SK-N-SH (cell line): ENCODE measurements around the gene PCBD1. TPM values are rescaled to one million over a fixed set of nuclear protein-coding genes. Genes with fewer than 3 reads are reported as not detected.

ENCODE experiments used
- CTCF ChIA-PET: fragments of 300-600, 350-600 bp; formaldehyde crosslinking; extraction: SDS; loops from one replicate; lab custom pipeline; 2021; lab: Yijun Ruan, JAX
- POLR2A ChIA-PET: fragments of 350-600 bp; sonication (Branson Sonifier 250); formaldehyde crosslinking; extraction: SDS; loops from one replicate; lab custom pipeline; 2020; ENCODE audit warnings: antibody characterized with exemption, inconsistent platforms; lab: Yijun Ruan, JAX
- DNase-seq: peaks from one replicate; pipeline ENCODE4 v3.0.0; 2012
- H2AFZ ChIP-seq: fragments of 200-600 bp; sonication (generic); 2 replicates; pipeline ENCODE4 v1.8.1; 2016; ENCODE audit warnings: antibody characterized with exemption, mild to moderate bottlenecking, low read depth
- H3F3A ChIP-seq: fragments of 200-600 bp; sonication (generic); replicated peaks from 2 replicates; pipeline ENCODE3; 2016; ENCODE audit warnings: antibody characterized with exemption, mild to moderate bottlenecking; ENCODE audit not compliant: insufficient read depth
- H3K27ac ChIP-seq, 2 experiments: fragments of 200-500 bp in 1 of 2; fragments of 200-600 bp in 1 of 2; sonication (Bioruptor generic) in 1 of 2; sonication (generic), shearing (Covaris generic) in 1 of 2; 2 replicates each; pipeline versions ENCODE4 v1.5.1 to v1.6.1; 2014 to 2016; ENCODE audit warnings: low read depth in 2 of 2, inconsistent platforms in 1 of 2, low read length in 1 of 2, mild to moderate bottlenecking in 1 of 2, mixed read lengths in 1 of 2
- H3K27me3 ChIP-seq: fragments of 200-600 bp; sonication (generic), shearing (Covaris generic); 2 replicates; pipeline ENCODE4 v1.6.1; 2016; ENCODE audit warnings: mixed run types; ENCODE audit not compliant: insufficient read depth
- H3K36me3 ChIP-seq, 2 experiments: fragments of 200-500 bp in 1 of 2; fragments of 200-600 bp in 1 of 2; sonication (Bioruptor generic) in 1 of 2; sonication (generic) in 1 of 2; replicated peaks in 1 of 2; 2 replicates each; pipeline versions ENCODE3 to v1.5.1; 2014 to 2016; ENCODE audit warnings: low read length in 1 of 2, mild to moderate bottlenecking in 1 of 2; ENCODE audit not compliant: insufficient read depth in 2 of 2, control insufficient read depth in 1 of 2
- H3K4me1 ChIP-seq, 2 experiments: fragments of 200-500 bp in 1 of 2; fragments of 200-600 bp in 1 of 2; sonication (Bioruptor generic) in 1 of 2; sonication (generic), shearing (Covaris generic) in 1 of 2; 2 replicates each; pipeline versions ENCODE4 v1.5.1 to v1.6.1; 2014 to 2016; ENCODE audit warnings: low read depth in 1 of 2, low read length in 1 of 2, mixed run types in 1 of 2; ENCODE audit not compliant: insufficient read depth in 2 of 2, control insufficient read depth in 1 of 2
- H3K4me2 ChIP-seq: fragments of 200-600 bp; sonication (generic), shearing (Covaris generic); 2 replicates; pipeline ENCODE4 v1.6.1; 2017; ENCODE audit warnings: mixed run types
- H3K4me3 ChIP-seq, 2 experiments: fragments of 200-500 bp in 1 of 2; fragments of 200-600 bp in 1 of 2; sonication (Bioruptor generic) in 1 of 2; sonication (generic), shearing (Covaris generic) in 1 of 2; 2 replicates each; pipeline versions ENCODE4 v1.5.1 to v1.8.1; 2014 to 2016; ENCODE audit warnings: low read depth in 2 of 2, inconsistent platforms in 1 of 2, low read length in 1 of 2, mild to moderate bottlenecking in 1 of 2, mixed read lengths in 1 of 2, moderate library complexity in 1 of 2
- H3K79me2 ChIP-seq: fragments of 200-600 bp; sonication (generic); 2 replicates; pipeline ENCODE4 v1.8.1; 2017; ENCODE audit warnings: mild to moderate bottlenecking; ENCODE audit not compliant: insufficient read depth
- H3K9ac ChIP-seq: fragments of 200-600 bp; sonication (generic); 2 replicates; pipeline ENCODE4 v1.6.1; 2017; ENCODE audit warnings: mixed run types
- H3K9me2 ChIP-seq: fragments of 200-600 bp; sonication (generic); 2 replicates; pipeline ENCODE4 v1.6.1; 2017; ENCODE audit warnings: mixed run types
- H3K9me3 ChIP-seq: fragments of 200-600 bp; sonication (generic); 2 replicates; pipeline ENCODE4 v1.6.1; 2017; ENCODE audit warnings: mixed run types, mild to moderate bottlenecking, moderate library complexity
- H4K20me1 ChIP-seq: fragments of 200-600 bp; sonication (generic); 2 replicates; pipeline ENCODE4 v1.6.1; 2017; ENCODE audit warnings: mild to moderate bottlenecking, mixed run types; ENCODE audit not compliant: insufficient read depth
- CHD2 ChIP-seq: fragments of 150-350 bp; IDR thresholded peaks from 2 replicates; pipeline ENCODE4 v1.6.1; 2018; ENCODE audit warnings: low read length; ENCODE audit not compliant: partially characterized antibody
- CTCF ChIP-seq: fragments of 200-600 bp; sonication (generic); IDR thresholded peaks from 2 replicates; pipeline ENCODE4 v1.6.1; 2017; ENCODE audit warnings: antibody characterized with exemption, mild to moderate bottlenecking, moderate library complexity
- ELF1 ChIP-seq: IDR thresholded peaks from 2 replicates; pipeline ENCODE4 v1.4.0; 2012
- EP300 ChIP-seq, 2 experiments: IDR thresholded peaks; 2 replicates each; pipeline versions ENCODE4 v1.4.0 to v1.6.1; 2012; ENCODE audit warnings: borderline replicate concordance in 1 of 2, low read depth in 1 of 2, low read length in 1 of 2
- EZH2phosphoT487 ChIP-seq: fragments of 200-600 bp; sonication (generic); IDR thresholded peaks from 2 replicates; pipeline ENCODE4 v1.6.1; 2017; ENCODE audit warnings: low read depth, mixed run types, mild to moderate bottlenecking, antibody characterized with exemption, moderate library complexity, borderline replicate concordance
- FOSL2 ChIP-seq: IDR thresholded peaks from 2 replicates; pipeline ENCODE4 v1.4.0; 2012; ENCODE audit warnings: low read depth, mild to moderate bottlenecking, moderate library complexity, borderline replicate concordance
- FOXJ3 ChIP-seq: sonication (generic); formaldehyde crosslinking; IDR thresholded peaks from 2 replicates; pipeline ENCODE4 v1.5.1; 2020; ENCODE audit warnings: mild to moderate bottlenecking, missing genetic modification reagents
- FOXM1 ChIP-seq: IDR thresholded peaks from 2 replicates; pipeline ENCODE4 v1.4.0; 2012; ENCODE audit warnings: low read depth, mild to moderate bottlenecking
- GABPA ChIP-seq: IDR thresholded peaks from 2 replicates; pipeline ENCODE4 v1.4.0; 2012; ENCODE audit warnings: low read depth, mild to moderate bottlenecking
- IRF3 ChIP-seq: fragments of 150-350 bp; IDR thresholded peaks from 2 replicates; pipeline ENCODE4 v1.6.1; 2016; ENCODE audit warnings: mild to moderate bottlenecking, low read depth, low read length
- JUND ChIP-seq: IDR thresholded peaks from 2 replicates; pipeline ENCODE4 v1.4.0; 2012
- NRF1 ChIP-seq: IDR thresholded peaks from 2 replicates; pipeline ENCODE4 v1.6.1; 2012; ENCODE audit warnings: low read depth, mild to moderate bottlenecking, low read length
- PBX3 ChIP-seq: IDR thresholded peaks from 2 replicates; pipeline ENCODE4; 2012
- POLR2AphosphoS5 ChIP-seq: IDR thresholded peaks from 2 replicates; pipeline ENCODE4 v1.6.1; 2012; ENCODE audit warnings: low read depth, low read length
- RAD21 ChIP-seq: IDR thresholded peaks from 2 replicates; pipeline ENCODE4 v1.6.1; 2012; ENCODE audit warnings: mild to moderate bottlenecking, low read length
- RFX5 ChIP-seq: IDR thresholded peaks from 2 replicates; pipeline ENCODE4 v1.6.1; 2012; ENCODE audit warnings: mild to moderate bottlenecking, improper control_type of control experiment, low read length
- SMC3 ChIP-seq: IDR thresholded peaks from 2 replicates; pipeline ENCODE4 v1.6.1; 2012; ENCODE audit warnings: low read depth, low read length, improper control_type of control experiment
- TAF1 ChIP-seq: IDR thresholded peaks from 2 replicates; pipeline ENCODE4 v1.6.1; 2012; ENCODE audit warnings: low read depth, mild to moderate bottlenecking, low read length, moderate library complexity, borderline replicate concordance
- USF1 ChIP-seq: IDR thresholded peaks from 2 replicates; pipeline ENCODE4 v1.4.0; 2012; ENCODE audit warnings: low read depth, borderline replicate concordance
- USF2 ChIP-seq: fragments of 150-350 bp; IDR thresholded peaks from 2 replicates; pipeline ENCODE4 v1.6.1; 2017; ENCODE audit warnings: antibody characterized with exemption, low read length, low read depth, borderline replicate concordance
- whole genome bisulfite sequencing: methylation state at CpG from one replicate; pipeline ENCODE4 v1.1.6; 2017; ENCODE audit warnings: low lambda C conversion rate; 5-methylcytosine and 5-hydroxymethylcytosine counted together
- polyA plus RNA-seq, 3 experiments: library from polyadenylated mRNA; depleted of rRNA; stranded (reverse); fragments of >200 nt; gene quantifications; 2 replicates each; pipeline ENCODE4 v1.2.3, GENCODE V29; 2012

Gene PCBD1
- polyA plus RNA-seq, 1 of the 3 experiments (the other 2 are of a cell fraction), result 112 TPM

GRCh38 chr10:70884741-70885140, 3.6 kb downstream of the PCBD1 start:
- peaks cover 6 to 38% of the 10 kb centered on the region in 2 experiments; a peak in 2 of 4 replicates for H3K4me1 ChIP-seq
- 100% methylated on average over 1 of the region's 1 CpG for WGBS
- H3K4me2 ChIP-seq, result no peak overlapping the region
- H2AFZ ChIP-seq, result no peak overlapping the region
- peaks cover 18 to 39% of the 10 kb centered on the region in 2 experiments for H3K36me3 ChIP-seq
- no peaks in the 10 kb centered on the region for H3K27me3 ChIP-seq
- POLR2A ChIA-PET, result no interaction called here
- no peak overlapping the region for H3K27ac ChIP-seq
- no peak for DNase-seq
- no peaks in the 10 kb centered on the region for H3K9me2 ChIP-seq
- TF ChIP-seq CTCF (no peak), EP300 (IDR thresholded peaks at IDR 0.05; ENCODE audit: borderline replicate concordance in 1 of 2, low read depth in 1 of 2, low read length in 1 of 2) (no peak), FOXM1 (no peak), IRF3 (no peak), EZH2phosphoT487 (no peak), USF1 (no peak), USF2 (no peak), TAF1 (no peak), ELF1 (no peak), RAD21 (no peak)
- CTCF ChIA-PET, result interaction anchor here (1.0 to 1.5 kb wide), 3 partner anchors 20 to 422 kb away, joined by 3 to 5 read pairs (median 3); no protein-coding TSS in a partner anchor
- H3K9me3 ChIP-seq, result no peaks in the 10 kb centered on the region
- H3K4me3 ChIP-seq, result no peak overlapping the region
- H4K20me1 ChIP-seq, result no peaks in the 10 kb centered on the region
- peaks cover under 1% of the 10 kb centered on the region for H3F3A ChIP-seq
- no peaks in the 10 kb centered on the region for H3K79me2 ChIP-seq
- no peak overlapping the region for H3K9ac ChIP-seq

GRCh38 chr10:70880077-70880534, 8.3 kb downstream of the PCBD1 start:
- Histone ChIP-seq H2AFZ (no peak overlapping the region), H3K4me2 (no peak overlapping the region), H3K27me3 (no peaks in the 10 kb centered on the region), H3K36me3 (peaks cover 29 to 66% of the 10 kb centered on the region in 2 experiments), H3K4me3 (no peak overlapping the region; a peak in 1 of 4 replicates), H3K79me2 (no peaks in the 10 kb centered on the region), H4K20me1 (no peaks in the 10 kb centered on the region), H3K9me3 (no peaks in the 10 kb centered on the region), H3F3A (peaks cover 12% of the 10 kb centered on the region), H3K9me2 (no peaks in the 10 kb centered on the region), H3K9ac (no peak overlapping the region), H3K4me1 (peaks cover 0 to 26% of the 10 kb centered on the region in 2 experiments; a peak in 2 of 4 replicates), H3K27ac (peak overlapping the region in 1 of 2 experiments; percentile 58; a peak in 2 of 4 replicates)
- CTCF ChIA-PET, result interaction anchor here (0.6 to 7.5 kb wide), 18 partner anchors 9 to 418 kb away, joined by 3 to 84 read pairs (median 4); partner anchors contain the start of gene SGPL1
- peak; percentile 80 for DNase-seq
- 0% methylated on average over 3 of the region's 4 CpGs for WGBS
- POLR2A ChIA-PET, result interaction anchor here (4.0 kb wide), 1 partner anchor 8 kb away, joined by 25 read pairs; the partner anchor contains the start of gene PCBD1
- TF ChIP-seq TAF1, result no peak
- peak; percentile 19 for TF ChIP-seq CHD2
- TF ChIP-seq FOSL2, result no peak
- TF ChIP-seq PBX3, result peak; percentile 35; the same call in 1 of the 2 replicates
- TF ChIP-seq GABPA, result no peak
- TF ChIP-seq FOXM1, result no peak
- peak; percentile 99 for TF ChIP-seq SMC3
- no peak for TF ChIP-seq POLR2AphosphoS5
- no peak; the same call in 1 of the 2 replicates for TF ChIP-seq NRF1
- TF ChIP-seq FOXJ3, result no peak
- TF ChIP-seq RFX5, result no peak
- TF ChIP-seq EP300 (IDR thresholded peaks at IDR 0.05; ENCODE audit: borderline replicate concordance in 1 of 2, low read depth in 1 of 2, low read length in 1 of 2), result no peak
- no peak for TF ChIP-seq JUND
